Chondrocyte (in vitro differentiated cells): ENCODE results near the gene MAP4. TPM values are rescaled to one million over a fixed set of nuclear protein-coding genes. Genes with fewer than 3 reads are reported as not detected.

Experiments used
- DNase-seq: peaks from one replicate; pipeline ENCODE4 v3.0.0; 2021; ENCODE audit warnings: mixed read lengths, low spot score
- H3K27ac Mint-ChIP-seq: one replicate; pipeline ENCODE4 v1.8.0; 2021; ENCODE audit warnings: mild to moderate bottlenecking, moderate library complexity, mixed read lengths; ENCODE audit not compliant: unreplicated experiment
- H3K27me3 Mint-ChIP-seq: 2 replicates; pipeline ENCODE4 v1.8.0; 2021; ENCODE audit warnings: low read depth, mixed read lengths
- H3K36me3 Mint-ChIP-seq: 2 replicates; pipeline ENCODE4 v1.8.0; 2021; ENCODE audit warnings: low read depth, mixed read lengths
- H3K4me1 Mint-ChIP-seq: 2 replicates; pipeline ENCODE4 v1.8.0; 2021; ENCODE audit warnings: low read depth, mild to moderate bottlenecking, mixed read lengths
- H3K4me3 Mint-ChIP-seq: one replicate; pipeline ENCODE4 v1.8.0; 2021; ENCODE audit warnings: mild to moderate bottlenecking, moderate library complexity, mixed read lengths; ENCODE audit not compliant: unreplicated experiment
- H3K9me3 Mint-ChIP-seq: 2 replicates; pipeline ENCODE4 v1.8.0; 2021; ENCODE audit warnings: low read depth, mixed read lengths
- microRNA-seq: library from miRNA; unstranded; fragments of <30 nt; microRNA quantifications from one replicate; pipeline ENCODE4 v1.2.0, GENCODE V29; 2020; ENCODE audit warnings: borderline number of aligned reads
- total RNA-seq: library from RNA; stranded (reverse); gene quantifications from 3 replicates; pipeline ENCODE4 v1.2.1, GENCODE V29; 2021
- TF ChIP-seq, protein P1 (sequence below): fragments of 200-600 bp; sonication (generic); IDR thresholded peaks from 2 replicates; pipeline ENCODE4 v1.5.0; 2021; ENCODE audit warnings: antibody characterized with exemption, mild to moderate bottlenecking, moderate library complexity

MAP4 gene
- total RNA-seq, 1 donor from 2014 or later, result 401 TPM

DNA sequence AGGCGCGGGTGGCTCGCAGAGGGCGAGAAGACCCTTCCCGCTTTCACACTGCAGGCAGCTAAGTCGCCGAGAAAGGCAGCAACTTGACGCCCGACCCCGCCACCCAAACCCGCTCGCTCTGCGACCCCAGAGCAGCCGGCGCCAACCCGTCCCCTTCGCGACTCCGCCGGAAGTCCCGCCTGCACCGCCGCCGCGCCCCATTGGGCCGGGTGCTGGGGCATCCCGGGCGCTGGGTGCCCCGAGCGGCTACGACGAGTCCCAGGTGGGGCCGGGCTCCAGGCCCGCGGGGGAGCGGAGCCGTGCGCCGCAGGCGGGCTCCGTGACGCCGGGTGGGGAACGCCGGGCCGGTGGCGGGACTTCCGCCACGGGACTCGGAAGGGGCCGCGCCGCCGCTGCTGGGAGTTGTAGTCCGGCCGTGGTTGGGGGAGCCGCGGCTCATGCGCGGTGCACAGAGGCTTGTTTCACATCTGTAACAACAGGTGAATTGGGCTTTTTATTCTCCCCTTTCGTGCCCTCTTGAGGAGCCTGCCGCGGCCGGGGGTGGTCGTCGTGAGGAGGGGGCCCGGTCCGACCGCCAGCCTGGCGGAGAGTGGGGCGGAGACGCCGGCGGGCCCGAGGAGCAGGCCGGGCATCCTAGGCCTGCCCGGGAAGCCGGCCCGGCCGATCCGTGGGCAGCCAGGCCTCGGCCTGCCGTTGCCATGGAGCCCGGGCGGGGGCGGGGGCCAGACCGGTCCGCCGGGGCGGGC, 213.3 kb downstream of the MAP4 start, which contains the start of gene DHX30:
Gene DHX30 (plus strand): TSS at position 405 of the 746 bp plus-strand sequence. CDS start 7,546 bp downstream, outside the sequence.
- peak; percentile 96 for DNase-seq
- Mint-ChIP-seq H3K9me3 (no peaks in the 10 kb centered on the region), H3K4me1 (peaks cover 26% of the 10 kb centered on the region), H3K27me3 (no peaks in the 10 kb centered on the region), H3K27ac (peak within 1 kb of the TSS; percentile 99), H3K36me3 (no peaks in the 10 kb centered on the region), H3K4me3 (peak within 1 kb of the TSS; percentile 98)
- TF ChIP-seq, protein P1, sequence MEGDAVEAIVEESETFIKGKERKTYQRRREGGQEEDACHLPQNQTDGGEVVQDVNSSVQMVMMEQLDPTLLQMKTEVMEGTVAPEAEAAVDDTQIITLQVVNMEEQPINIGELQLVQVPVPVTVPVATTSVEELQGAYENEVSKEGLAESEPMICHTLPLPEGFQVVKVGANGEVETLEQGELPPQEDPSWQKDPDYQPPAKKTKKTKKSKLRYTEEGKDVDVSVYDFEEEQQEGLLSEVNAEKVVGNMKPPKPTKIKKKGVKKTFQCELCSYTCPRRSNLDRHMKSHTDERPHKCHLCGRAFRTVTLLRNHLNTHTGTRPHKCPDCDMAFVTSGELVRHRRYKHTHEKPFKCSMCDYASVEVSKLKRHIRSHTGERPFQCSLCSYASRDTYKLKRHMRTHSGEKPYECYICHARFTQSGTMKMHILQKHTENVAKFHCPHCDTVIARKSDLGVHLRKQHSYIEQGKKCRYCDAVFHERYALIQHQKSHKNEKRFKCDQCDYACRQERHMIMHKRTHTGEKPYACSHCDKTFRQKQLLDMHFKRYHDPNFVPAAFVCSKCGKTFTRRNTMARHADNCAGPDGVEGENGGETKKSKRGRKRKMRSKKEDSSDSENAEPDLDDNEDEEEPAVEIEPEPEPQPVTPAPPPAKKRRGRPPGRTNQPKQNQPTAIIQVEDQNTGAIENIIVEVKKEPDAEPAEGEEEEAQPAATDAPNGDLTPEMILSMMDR, result no peak

Small RNA genes lying within 50 kb of the gene (microRNA-seq; reads per million reads assigned to microRNA genes)
- gene MIR1226, result 128 reads per million, percentile 60 among the genes with 10 or more reads in this experiment

Other genes starting within 250 kb of the MAP4 start
- gene SMARCC1, start 234.5 kb downstream of the MAP4 start, total RNA-seq, result 81.5 to 86.3 TPM (median 83.5 TPM) in 3 replicates
- gene DHX30, start 213.3 kb downstream of the MAP4 start, total RNA-seq, result 44.8 to 73.7 TPM (median 47.5 TPM) in 3 replicates
- 2.6 to 7.0 TPM (median 2.7 TPM) in 3 replicates for gene CDC25A, start 172.0 kb upstream of the MAP4 start, total RNA-seq
- not detected in 3 replicates for gene CAMP, start 207.1 kb upstream of the MAP4 start, total RNA-seq
- 7.7 to 9.4 TPM (median 8.0 TPM) in 3 replicates for gene ZNF589, start 224.7 kb upstream of the MAP4 start, total RNA-seq